Calu3 (cell line): ENCODE data around the gene PRAF2. TPM values are rescaled to one million over a fixed set of nuclear protein-coding genes. Genes with fewer than 3 reads are reported as not detected.

Source experiments
- BruUV-seq: library from RNA; stranded (reverse); fragments of 400-500 nt; replicated peaks from 2 replicates; lab custom pipeline; 2021; lab: Mats Ljungman, UMichigan
- CTCF ChIA-PET: fragments of 300-600 bp; sonication (Branson Sonifier 250); formaldehyde crosslinking; loops from one replicate; lab custom pipeline; 2022; ENCODE audit warnings: antibody characterized with exemption; lab: Charles Lee
- DNase-seq: peaks from one replicate; pipeline ENCODE4 v3.0.0; 2022
- H3K27ac Mint-ChIP-seq: one replicate; pipeline ENCODE4 v1.8.0; 2022; ENCODE audit warnings: mixed read lengths; ENCODE audit not compliant: unreplicated experiment
- H3K27me3 Mint-ChIP-seq: one replicate; pipeline ENCODE4 v1.8.0; 2022; ENCODE audit warnings: mixed read lengths; ENCODE audit not compliant: unreplicated experiment
- H3K36me3 Mint-ChIP-seq: one replicate; pipeline ENCODE4 v1.8.0; 2022; ENCODE audit warnings: mild to moderate bottlenecking, moderate library complexity, mixed read lengths; ENCODE audit not compliant: insufficient read depth, unreplicated experiment
- H3K4me1 Mint-ChIP-seq: one replicate; pipeline ENCODE4 v1.8.0; 2022; ENCODE audit warnings: mild to moderate bottlenecking, low read depth, mixed read lengths; ENCODE audit not compliant: unreplicated experiment
- H3K4me3 Mint-ChIP-seq: one replicate; pipeline ENCODE4 v1.8.0; 2022; ENCODE audit warnings: mild to moderate bottlenecking, low read depth, moderate library complexity, mixed read lengths; ENCODE audit not compliant: unreplicated experiment
- H3K9me3 Mint-ChIP-seq: one replicate; pipeline ENCODE4 v1.8.0; 2022; ENCODE audit warnings: low read depth, mixed read lengths; ENCODE audit not compliant: unreplicated experiment
- intact Hi-C: fragments of 100-400 bp; cut with micrococcal nuclease; formaldehyde crosslinking; loops from one replicate; pipeline ENCODE4 v1.10.0; 2022; ENCODE audit not compliant: unreplicated experiment
- total RNA-seq: library from RNA; stranded (reverse); gene quantifications from 2 replicates; pipeline ENCODE4 v1.2.3, GENCODE V29; 2022
- TF ChIP-seq, protein P1 (sequence below): fragments of 200-600 bp; IDR thresholded peaks from one replicate; pipeline ENCODE4 v1.8.0; 2022; ENCODE audit warnings: antibody characterized with exemption; ENCODE audit not compliant: unreplicated experiment

PRAF2 gene
- total RNA-seq, 1 experiment from 2014 or later: 16.1 TPM

DNA sequence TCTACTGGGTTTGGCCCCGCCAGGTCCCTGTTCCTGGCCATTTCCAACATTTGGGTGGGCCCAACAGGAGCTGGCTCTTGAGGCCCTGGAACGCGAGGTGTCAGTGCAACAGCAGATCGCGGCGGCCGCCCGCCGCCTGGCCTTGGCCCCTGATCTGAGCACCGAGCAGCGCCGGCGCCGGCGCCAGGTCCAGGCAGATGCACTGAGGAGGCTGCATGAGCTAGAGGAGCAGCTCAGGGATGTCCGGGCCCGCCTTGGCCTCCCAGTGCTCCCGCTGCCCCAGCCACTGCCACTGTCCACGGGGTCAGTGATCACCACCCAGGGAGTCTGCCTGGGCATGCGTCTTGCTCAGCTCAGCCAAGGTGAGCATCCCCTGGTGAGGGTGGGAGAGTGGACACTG is 9.5 kb downstream of the PRAF2 start:
- Mint-ChIP-seq H3K27ac (no peak overlapping the region), H3K4me3 (no peak overlapping the region), H3K27me3 (no peaks in the 10 kb centered on the region), H3K36me3 (peaks cover 23% of the 10 kb centered on the region), H3K4me1 (peaks cover 9% of the 10 kb centered on the region), H3K9me3 (no peaks in the 10 kb centered on the region)
- TF ChIP-seq, protein P1, sequence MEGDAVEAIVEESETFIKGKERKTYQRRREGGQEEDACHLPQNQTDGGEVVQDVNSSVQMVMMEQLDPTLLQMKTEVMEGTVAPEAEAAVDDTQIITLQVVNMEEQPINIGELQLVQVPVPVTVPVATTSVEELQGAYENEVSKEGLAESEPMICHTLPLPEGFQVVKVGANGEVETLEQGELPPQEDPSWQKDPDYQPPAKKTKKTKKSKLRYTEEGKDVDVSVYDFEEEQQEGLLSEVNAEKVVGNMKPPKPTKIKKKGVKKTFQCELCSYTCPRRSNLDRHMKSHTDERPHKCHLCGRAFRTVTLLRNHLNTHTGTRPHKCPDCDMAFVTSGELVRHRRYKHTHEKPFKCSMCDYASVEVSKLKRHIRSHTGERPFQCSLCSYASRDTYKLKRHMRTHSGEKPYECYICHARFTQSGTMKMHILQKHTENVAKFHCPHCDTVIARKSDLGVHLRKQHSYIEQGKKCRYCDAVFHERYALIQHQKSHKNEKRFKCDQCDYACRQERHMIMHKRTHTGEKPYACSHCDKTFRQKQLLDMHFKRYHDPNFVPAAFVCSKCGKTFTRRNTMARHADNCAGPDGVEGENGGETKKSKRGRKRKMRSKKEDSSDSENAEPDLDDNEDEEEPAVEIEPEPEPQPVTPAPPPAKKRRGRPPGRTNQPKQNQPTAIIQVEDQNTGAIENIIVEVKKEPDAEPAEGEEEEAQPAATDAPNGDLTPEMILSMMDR: no peak
- no TSS peak for BruUV-seq
- DNase-seq: no peak
- CTCF ChIA-PET: interaction anchor here (0.7 kb wide), 1 partner anchor 17 kb away, joined by 3 read pairs; no protein-coding TSS in a partner anchor
- intact Hi-C loops: no loop called here

- Mint-ChIP-seq H3K27ac (no peak overlapping the region), H3K36me3 (peaks cover 29% of the 10 kb centered on the region), H3K4me1 (peaks cover 9% of the 10 kb centered on the region), H3K27me3 (no peaks in the 10 kb centered on the region), H3K4me3 (no peak overlapping the region), H3K9me3 (no peaks in the 10 kb centered on the region)
- intact Hi-C loops: no loop called here
- BruUV-seq: no TSS peak
- DNase-seq: no peak
- CTCF ChIA-PET: interaction anchor here (0.7 kb wide), 1 partner anchor 18 kb away, joined by 3 read pairs; no protein-coding TSS in a partner anchor
- TF ChIP-seq, protein P1: no peak
Observed at GRCh38 chrX:49063715-49064114, 10.1 kb downstream of the PRAF2 start.

- H3K27ac Mint-ChIP-seq: no peak overlapping the region
- intact Hi-C loops: no loop called here
- CTCF ChIA-PET: interaction anchor here (0.8 kb wide), 1 partner anchor 9 kb away, joined by 3 read pairs; no protein-coding TSS in a partner anchor
- no peak for DNase-seq
- peaks cover 9% of the 10 kb centered on the region for H3K4me1 Mint-ChIP-seq
- no peak overlapping the region for H3K4me3 Mint-ChIP-seq
- no TSS peak for BruUV-seq
- H3K9me3 Mint-ChIP-seq: no peaks in the 10 kb centered on the region
- H3K27me3 Mint-ChIP-seq: no peaks in the 10 kb centered on the region
- H3K36me3 Mint-ChIP-seq: peaks cover 31% of the 10 kb centered on the region
- TF ChIP-seq, protein P1: no peak
Observed at GRCh38 chrX:49061916-49062315, 11.9 kb downstream of the PRAF2 start.

DNA sequence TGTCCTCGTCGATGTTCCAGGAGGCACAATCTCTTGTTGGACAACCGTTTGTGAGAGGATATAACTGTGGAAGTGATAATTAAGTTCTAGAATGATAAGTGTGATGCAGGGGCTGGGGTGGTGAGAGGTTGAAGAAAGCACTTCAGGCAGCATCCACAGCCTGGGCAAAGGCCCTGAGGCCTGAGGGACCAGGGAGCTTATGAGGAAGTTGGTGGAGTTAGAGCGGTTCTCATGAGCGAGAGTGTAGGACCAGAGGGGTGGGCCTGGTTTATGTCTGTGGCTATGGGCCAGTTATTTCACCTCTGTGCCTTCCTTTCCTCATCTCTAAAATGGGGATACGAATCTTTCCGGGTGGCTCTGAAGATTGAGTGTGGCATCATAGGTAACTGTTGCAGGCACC is 12.3 kb downstream of the PRAF2 start:
- CTCF ChIA-PET: no interaction called here
- Mint-ChIP-seq H3K27ac (no peak overlapping the region), H3K27me3 (no peaks in the 10 kb centered on the region), H3K4me3 (no peak overlapping the region), H3K36me3 (peaks cover 31% of the 10 kb centered on the region), H3K9me3 (no peaks in the 10 kb centered on the region), H3K4me1 (peaks cover 9% of the 10 kb centered on the region)
- DNase-seq: no peak
- intact Hi-C loops: no loop called here
- no TSS peak for BruUV-seq
- TF ChIP-seq, protein P1: no peak
